Astrocyte (in vitro differentiated cells and primary cell): ENCODE measurements around the gene ESRRG. TPM values are rescaled to one million over a fixed set of nuclear protein-coding genes. Genes with fewer than 3 reads are reported as not detected.

Source experiments
- DNase-seq: peaks from one replicate; pipeline ENCODE4 v3.0.0-alpha.2; 2010; ENCODE audit warnings: low read depth
- FAIRE-seq: peaks from 2 replicates; lab custom pipeline; 2011; peaks lifted over from hg19 to GRCh38; lab: Jason Lieb, UNC
- H2AFZ ChIP-seq: 2 replicates; pipeline ENCODE4 v1.6.0; 2012; ENCODE audit warnings: low read depth, low read length, inconsistent platforms
- H3K27ac ChIP-seq: 2 replicates; pipeline ENCODE4 v1.5.1; 2011; ENCODE audit warnings: low read depth, low read length, inconsistent platforms
- H3K27me3 ChIP-seq: 2 replicates; pipeline ENCODE4 v1.6.0; 2011; ENCODE audit warnings: low read length, inconsistent platforms; ENCODE audit not compliant: insufficient read depth
- H3K36me3 ChIP-seq: 2 replicates; pipeline ENCODE4 v1.5.1; 2011; ENCODE audit warnings: low read length, inconsistent platforms; ENCODE audit not compliant: insufficient read depth
- H3K4me1 ChIP-seq: 2 replicates; pipeline ENCODE4 v1.5.1; 2011; ENCODE audit warnings: low read length, inconsistent platforms; ENCODE audit not compliant: insufficient read depth
- H3K4me2 ChIP-seq: 2 replicates; pipeline ENCODE4 v1.6.0; 2012; ENCODE audit warnings: low read length, inconsistent platforms
- H3K4me3 ChIP-seq: 2 replicates; pipeline ENCODE4 v1.5.1; 2011; ENCODE audit warnings: low read depth, mild to moderate bottlenecking, low read length, inconsistent platforms; ENCODE audit not compliant: insufficient read depth
- H3K79me2 ChIP-seq: 2 replicates; pipeline ENCODE4 v1.6.0; 2012; ENCODE audit warnings: mild to moderate bottlenecking, low read length, inconsistent platforms; ENCODE audit not compliant: insufficient read depth
- H3K9ac ChIP-seq: 2 replicates; pipeline ENCODE4 v1.6.0; 2012; ENCODE audit warnings: mild to moderate bottlenecking, low read length, inconsistent platforms
- H3K9me3 ChIP-seq: 2 replicates; pipeline ENCODE4 v1.5.1; 2012; ENCODE audit warnings: low read depth, mild to moderate bottlenecking, low read length, inconsistent platforms; ENCODE audit not compliant: insufficient read depth
- H4K20me1 ChIP-seq: 2 replicates; pipeline ENCODE4 v1.6.0; 2012; ENCODE audit warnings: low read length, inconsistent platforms; ENCODE audit not compliant: insufficient read depth
- H3K27ac Mint-ChIP-seq: one replicate; pipeline ENCODE4 v1.8.0; 2021; ENCODE audit warnings: mild to moderate bottlenecking, mixed read lengths; ENCODE audit not compliant: unreplicated experiment
- H3K27me3 Mint-ChIP-seq: one replicate; pipeline ENCODE4 v1.8.0; 2021; ENCODE audit warnings: low read depth, mixed read lengths; ENCODE audit not compliant: unreplicated experiment
- H3K36me3 Mint-ChIP-seq: one replicate; pipeline ENCODE4 v1.8.0; 2021; ENCODE audit warnings: low read depth, mixed read lengths; ENCODE audit not compliant: unreplicated experiment
- H3K4me1 Mint-ChIP-seq: one replicate; pipeline ENCODE4 v1.8.0; 2021; ENCODE audit warnings: low read depth, mixed read lengths; ENCODE audit not compliant: unreplicated experiment
- H3K4me3 Mint-ChIP-seq: one replicate; pipeline ENCODE4 v1.8.0; 2021; ENCODE audit warnings: mild to moderate bottlenecking, moderate library complexity, mixed read lengths; ENCODE audit not compliant: unreplicated experiment
- H3K9me3 Mint-ChIP-seq: one replicate; pipeline ENCODE4 v1.8.0; 2021; ENCODE audit warnings: mild to moderate bottlenecking, mixed read lengths; ENCODE audit not compliant: unreplicated experiment
- CTCF ChIP-seq: IDR thresholded peaks from 2 replicates; pipeline ENCODE4 v1.5.1; 2011; ENCODE audit warnings: low read depth, mild to moderate bottlenecking, inconsistent platforms, low read length, moderate library complexity; ENCODE audit not compliant: insufficient read depth
- EZH2 ChIP-seq: IDR thresholded peaks from 2 replicates; pipeline ENCODE4 v1.6.1; 2012; ENCODE audit warnings: mild to moderate bottlenecking, low read length, inconsistent platforms; ENCODE audit not compliant: insufficient read depth
- total RNA-seq: library from RNA; stranded (reverse); gene quantifications from 2 replicates; pipeline ENCODE4 v1.2.1, GENCODE V29; 2021

The ESRRG gene
- total RNA-seq, 1 donor from 2014 or later, result 0.79 TPM

GRCh38 chr1:216679108-216679507 lies 44.1 kb downstream of the ESRRG start:
- Mint-ChIP-seq H3K9me3 (no peaks in the 10 kb centered on the region), H3K27ac (no peak overlapping the region), H3K4me1 (no peaks in the 10 kb centered on the region), H3K36me3 (no peaks in the 10 kb centered on the region), H3K27me3 (no peaks in the 10 kb centered on the region), H3K4me3 (no peak overlapping the region)
- no peak overlapping the region for H2AFZ ChIP-seq
- no peaks in the 10 kb centered on the region for H3K79me2 ChIP-seq
- H3K4me2 ChIP-seq, result no peak overlapping the region
- no peak for TF ChIP-seq CTCF
- no peak for TF ChIP-seq EZH2
- H3K9ac ChIP-seq, result no peak overlapping the region
- H3K9me3 ChIP-seq, result no peaks in the 10 kb centered on the region
- no peak overlapping the region for H3K27ac ChIP-seq
- H3K27me3 ChIP-seq, result no peaks in the 10 kb centered on the region
- H3K36me3 ChIP-seq, result no peaks in the 10 kb centered on the region
- H3K4me3 ChIP-seq, result no peak overlapping the region
- no peak for DNase-seq
- FAIRE-seq, result no peak
- H4K20me1 ChIP-seq, result no peaks in the 10 kb centered on the region
- H3K4me1 ChIP-seq, result no peaks in the 10 kb centered on the region

GRCh38 chr1:216670118-216670883 lies 52.9 kb downstream of the ESRRG start:
- Histone ChIP-seq H3K4me1 (no peaks in the 10 kb centered on the region), H4K20me1 (no peaks in the 10 kb centered on the region), H3K27me3 (no peaks in the 10 kb centered on the region), H3K9me3 (no peaks in the 10 kb centered on the region), H3K79me2 (no peaks in the 10 kb centered on the region), H3K4me2 (no peak overlapping the region), H3K36me3 (no peaks in the 10 kb centered on the region), H3K27ac (no peak overlapping the region), H3K4me3 (no peak overlapping the region), H3K9ac (no peak overlapping the region), H2AFZ (no peak overlapping the region)
- TF ChIP-seq EZH2 (no peak), CTCF (no peak)
- Mint-ChIP-seq H3K27ac (peak overlapping the region; percentile 59), H3K9me3 (no peaks in the 10 kb centered on the region), H3K36me3 (no peaks in the 10 kb centered on the region), H3K27me3 (no peaks in the 10 kb centered on the region), H3K4me3 (no peak overlapping the region), H3K4me1 (no peaks in the 10 kb centered on the region)
- FAIRE-seq (no peak), DNase-seq (no peak)

- no peak for FAIRE-seq
- Histone ChIP-seq H3K36me3 (no peaks in the 10 kb centered on the region), H3K4me1 (no peaks in the 10 kb centered on the region), H3K4me2 (no peak overlapping the region), H3K4me3 (no peak overlapping the region), H4K20me1 (no peaks in the 10 kb centered on the region), H3K27ac (no peak overlapping the region), H3K79me2 (no peaks in the 10 kb centered on the region), H3K9ac (no peak overlapping the region), H3K9me3 (no peaks in the 10 kb centered on the region), H2AFZ (no peak overlapping the region), H3K27me3 (no peaks in the 10 kb centered on the region)
- no peak for DNase-seq
- Mint-ChIP-seq H3K27ac (no peak overlapping the region), H3K27me3 (no peaks in the 10 kb centered on the region), H3K4me1 (peaks cover 3% of the 10 kb centered on the region), H3K36me3 (no peaks in the 10 kb centered on the region), H3K4me3 (no peak overlapping the region), H3K9me3 (no peaks in the 10 kb centered on the region)
- TF ChIP-seq CTCF (no peak), EZH2 (no peak)
Observed at GRCh38 chr1:216666441-216666840, 56.8 kb downstream of the ESRRG start.
